ENCODE data around the gene ERVMER34-1.

Gene ERVMER34-1

DNA sequence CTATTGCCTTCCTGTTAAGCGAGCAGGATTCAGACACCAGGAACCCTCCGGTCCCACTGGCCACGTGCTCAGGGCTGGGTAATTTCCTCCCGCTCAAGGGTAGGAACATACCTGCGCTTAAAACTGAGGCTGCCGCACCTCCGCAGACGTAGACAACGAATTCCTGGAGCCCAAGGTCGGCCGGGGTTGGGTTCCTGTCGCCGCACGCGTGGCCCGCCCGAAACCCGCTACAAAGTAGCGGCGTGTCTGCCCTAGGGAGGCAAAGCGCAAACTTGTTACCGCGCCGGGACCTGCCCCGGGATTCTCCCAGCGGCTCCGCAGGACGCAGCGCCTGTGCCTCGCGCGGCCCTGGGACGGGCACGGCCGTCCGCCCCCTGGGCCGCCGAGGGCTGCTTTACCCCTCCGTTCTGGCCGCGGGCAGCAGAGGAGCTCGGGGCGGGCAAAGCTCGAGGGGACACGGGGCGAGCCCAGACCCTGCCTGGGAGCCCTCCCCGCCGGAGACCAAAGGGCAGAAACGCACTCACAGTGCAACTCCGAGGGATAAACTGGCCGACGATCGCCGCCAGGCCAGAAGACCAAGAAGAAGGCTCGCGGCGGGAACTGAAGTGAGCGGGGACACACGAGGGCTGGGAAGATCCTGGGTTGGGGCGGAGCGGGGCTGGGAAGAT, at the start of gene ERVMER34-1:
TSS of gene ERVMER34-1 (minus strand) at position 607 of the 668 bp plus-strand sequence. CDS start 5,905 bp downstream, outside the sequence.
- no peak for DNase-seq (ENCODE audit: low read depth in 2 of 2, low spot score in 1 of 2)

GRCh38 chr4:52799813-52800212, 48.6 kb upstream of the ERVMER34-1 start:
- DNase-seq (ENCODE audit: low read depth in 2 of 2, low spot score in 1 of 2), result no peak

DNA sequence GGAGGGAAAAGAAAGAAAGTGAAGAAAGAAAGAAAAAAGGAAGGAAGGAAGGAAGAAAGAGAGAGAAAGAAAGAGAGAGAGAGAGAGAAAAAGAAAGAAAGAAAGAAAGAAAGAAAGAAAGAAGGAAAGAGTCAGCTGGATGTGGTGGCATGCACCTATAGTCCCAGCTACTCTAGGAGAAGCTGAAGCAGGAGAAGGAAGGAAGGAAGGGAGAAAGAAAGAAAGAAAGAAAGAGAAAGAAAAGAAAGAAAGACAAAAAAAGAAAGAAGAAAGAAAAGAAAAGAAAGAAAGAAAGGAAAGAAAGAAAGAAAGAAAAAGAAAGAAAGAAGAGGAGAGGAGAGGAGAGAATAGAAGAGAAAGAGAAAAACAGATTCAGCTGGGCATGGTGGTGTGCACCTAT, 44.3 kb upstream of the ERVMER34-1 start:
- no peak for DNase-seq (ENCODE audit: low read depth in 2 of 2, low spot score in 1 of 2)

GRCh38 chr4:52791936-52792335, 40.7 kb upstream of the ERVMER34-1 start:
- no peak for DNase-seq (ENCODE audit: low read depth in 2 of 2, low spot score in 1 of 2)

GRCh38 chr4:52789774-52790173, 38.5 kb upstream of the ERVMER34-1 start:
- DNase-seq (ENCODE audit: low read depth in 2 of 2, low spot score in 1 of 2), result no peak

DNA sequence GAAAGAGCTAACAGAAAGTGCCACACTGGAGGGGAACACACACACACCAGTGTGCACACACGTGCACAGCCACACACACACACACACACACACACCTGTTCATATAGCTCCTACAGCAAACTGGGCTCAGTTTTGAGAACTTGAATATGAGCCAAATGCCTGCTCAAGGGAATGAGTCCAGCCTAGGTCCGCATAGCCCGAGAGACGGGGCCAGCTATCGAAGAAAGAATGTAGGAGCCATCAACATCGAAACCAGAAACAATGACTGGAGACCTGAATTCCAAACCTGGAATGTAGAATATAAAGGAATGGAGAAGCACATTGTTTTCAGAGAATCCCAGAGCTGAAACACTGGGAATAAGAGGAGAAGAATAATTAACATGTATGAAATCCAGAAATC, 37.6 kb upstream of the ERVMER34-1 start:
- no peak for DNase-seq (ENCODE audit: low read depth in 2 of 2, low spot score in 1 of 2)

- DNase-seq (ENCODE audit: low read depth in 2 of 2, low spot score in 1 of 2), result no peak
Observed at GRCh38 chr4:52783069-52783468, 31.8 kb upstream of the ERVMER34-1 start.

GRCh38 chr4:52780617-52781354, 29.6 kb upstream of the ERVMER34-1 start:
- DNase-seq (ENCODE audit: low read depth in 2 of 2, low spot score in 1 of 2), result no peak

- no peak for DNase-seq (ENCODE audit: low read depth in 2 of 2, low spot score in 1 of 2)
Observed at GRCh38 chr4:52780206-52780605, 29.0 kb upstream of the ERVMER34-1 start.

DNA sequence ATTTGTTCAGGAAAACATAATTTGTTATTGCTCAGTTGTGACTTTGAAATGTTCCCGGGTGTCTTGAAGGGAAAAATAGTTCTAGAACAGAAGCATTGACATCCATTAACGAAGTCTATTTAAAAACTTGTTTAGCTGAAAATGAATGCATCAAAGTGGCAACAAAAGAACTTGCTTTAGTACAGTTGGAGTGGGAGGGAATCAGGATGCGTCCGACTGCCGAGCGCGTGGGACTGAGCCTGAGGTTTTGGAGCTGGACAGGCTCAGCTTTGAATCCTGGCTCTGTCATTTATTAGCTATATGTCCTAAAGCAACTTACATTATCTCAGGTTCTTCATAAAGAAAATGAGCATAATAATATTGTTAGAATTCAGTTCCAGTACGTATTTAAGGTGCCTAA, 9.0 kb upstream of the ERVMER34-1 start:
- no peak for DNase-seq (ENCODE audit: low read depth in 2 of 2, low spot score in 1 of 2)

GRCh38 chr4:52755426-52755825, 4.2 kb upstream of the ERVMER34-1 start:
- no peak for DNase-seq (ENCODE audit: low read depth in 2 of 2, low spot score in 1 of 2)

DNA sequence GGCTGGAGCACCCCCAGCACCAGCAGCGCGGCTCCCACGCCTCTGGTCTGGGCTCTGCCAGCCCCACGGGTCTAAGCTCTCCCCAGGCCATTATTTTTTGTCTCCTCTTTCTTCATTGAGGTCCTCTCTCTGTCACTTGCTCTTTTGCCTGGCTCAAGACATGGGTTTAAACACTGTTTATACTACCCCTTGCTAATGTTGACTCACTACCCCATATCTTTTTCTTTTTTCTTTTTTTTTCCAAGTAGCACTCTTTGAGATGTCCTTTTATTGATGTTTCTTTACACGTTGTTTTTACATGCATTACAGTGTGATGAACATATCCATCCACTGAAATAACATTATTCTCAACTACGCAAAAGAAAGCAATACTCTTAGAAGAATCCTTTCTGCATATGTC, 1.7 kb upstream of the ERVMER34-1 start:
- no peak for DNase-seq (ENCODE audit: low read depth in 2 of 2, low spot score in 1 of 2)

- no peak for DNase-seq (ENCODE audit: low read depth in 2 of 2, low spot score in 1 of 2)
Observed at GRCh38 chr4:52751487-52751911, 274 bp upstream of the ERVMER34-1 start.

- no peak for DNase-seq (ENCODE audit: low read depth in 2 of 2, low spot score in 1 of 2)
Observed at GRCh38 chr4:52750213-52750612, 1.0 kb downstream of the ERVMER34-1 start.

DNA sequence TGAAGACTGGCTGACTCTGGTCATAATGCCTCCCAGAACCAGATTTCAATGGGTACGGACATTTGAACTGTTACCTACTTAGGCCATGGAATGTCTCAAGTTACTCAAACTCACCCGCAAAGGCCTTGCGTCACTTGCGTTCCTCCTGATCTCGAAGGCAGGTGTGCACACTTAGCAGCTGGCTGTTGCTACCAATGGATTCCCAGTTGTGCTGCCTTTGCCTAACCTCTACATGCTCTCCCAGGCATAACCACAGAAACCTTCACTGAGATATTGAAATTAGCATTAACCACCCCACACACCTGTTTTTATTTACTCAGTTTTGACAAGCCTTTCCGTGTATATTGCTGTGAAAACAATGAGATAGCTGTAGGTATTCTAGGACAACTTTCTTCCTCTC, 2.8 kb downstream of the ERVMER34-1 start:
- DNase-seq (ENCODE audit: low read depth in 2 of 2, low spot score in 1 of 2), result no peak

DNA sequence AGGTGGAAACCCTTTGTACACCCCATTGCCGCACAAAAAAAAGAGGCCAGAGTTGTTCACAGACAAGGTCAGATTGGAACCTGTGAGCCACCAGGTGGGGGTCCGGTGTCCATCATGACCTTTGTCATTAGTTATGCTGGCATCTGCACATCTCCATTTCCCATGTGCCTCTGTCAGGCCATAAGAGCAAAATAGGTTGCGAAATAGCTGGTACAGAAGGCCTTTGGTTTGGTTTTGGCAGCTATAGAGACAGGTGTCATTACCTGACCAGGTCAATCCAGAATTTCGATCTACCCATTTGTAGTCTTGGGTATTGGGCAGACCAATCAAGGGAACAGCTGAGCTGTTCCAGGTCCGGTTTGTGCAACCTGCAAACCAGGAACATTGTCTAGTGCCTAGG, 6.6 kb downstream of the ERVMER34-1 start:
- DNase-seq (ENCODE audit: low read depth in 2 of 2, low spot score in 1 of 2), result no peak

DNA sequence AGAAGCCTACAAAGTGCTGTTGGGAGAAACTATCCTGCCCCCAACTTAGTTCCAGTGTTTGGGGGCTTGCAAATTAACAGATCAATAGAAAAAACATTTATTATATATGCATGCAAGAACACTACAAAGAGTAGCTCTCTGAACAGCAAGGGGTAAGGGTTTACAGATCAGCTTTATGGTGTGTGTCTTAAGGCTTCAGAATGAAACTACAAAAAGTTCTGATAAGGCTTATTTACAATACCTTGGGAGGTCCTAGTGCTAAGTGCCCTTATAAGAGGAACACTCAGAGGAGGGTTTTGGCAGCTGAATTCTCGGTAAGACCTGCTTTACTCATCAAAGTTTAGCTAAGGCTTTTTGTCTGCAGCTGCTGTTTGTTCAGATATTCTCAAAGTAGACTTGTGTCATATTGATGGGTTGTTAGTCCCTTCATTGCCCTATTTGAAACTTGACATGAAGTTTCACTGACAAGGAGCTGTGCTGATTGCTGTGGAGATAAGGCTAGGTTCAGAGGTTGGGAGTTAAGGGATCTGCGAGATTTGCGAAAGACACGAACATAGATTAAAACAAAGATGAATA, 7.7 kb downstream of the ERVMER34-1 start:
- no peak for DNase-seq (ENCODE audit: low read depth in 2 of 2, low spot score in 1 of 2)

DNA sequence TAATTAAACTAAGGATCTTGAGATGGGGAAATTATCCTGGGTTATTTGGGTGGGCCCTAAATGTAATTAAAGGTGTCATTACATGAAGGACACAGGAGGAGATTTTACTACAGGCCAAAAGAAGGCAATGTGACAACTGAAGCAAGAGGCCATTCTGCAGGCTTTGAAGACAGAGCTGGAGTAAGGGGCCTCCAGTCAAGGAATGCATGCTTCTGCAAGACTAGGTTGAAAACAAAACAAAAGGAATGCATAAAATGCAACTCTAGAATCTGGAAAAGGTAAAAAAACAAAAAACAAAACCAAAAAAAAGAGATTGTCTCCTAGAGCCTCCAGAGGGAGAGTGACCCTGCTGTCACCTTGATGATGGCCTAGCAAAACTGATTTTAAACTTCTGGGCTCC, 21.6 kb downstream of the ERVMER34-1 start:
- no peak for DNase-seq (ENCODE audit: low read depth in 2 of 2, low spot score in 1 of 2)

GRCh38 chr4:52728691-52729240, 22.5 kb downstream of the ERVMER34-1 start:
- no peak for DNase-seq (ENCODE audit: low read depth in 2 of 2, low spot score in 1 of 2)

GRCh38 chr4:52726826-52727580, 24.2 kb downstream of the ERVMER34-1 start:
- DNase-seq (ENCODE audit: low read depth in 2 of 2, low spot score in 1 of 2), result no peak

Measured in stimulated activated CD8-positive, alpha-beta memory T cell treated with anti-CD3 and anti-CD28 coated beads, Interleukin-4, amount 100 ng/mL, for 1 hour (primary cell).